Endothelial cell of umbilical vein (primary cell): ENCODE measurements around the gene CDK5RAP2.

Experiments
- CTCF ChIP-seq, 2 donors: IDR thresholded peaks; 1 replicate in 1 of 2; 2 replicates in 1 of 2; pipeline ENCODE4 v1.5.1; 2011; ENCODE audit warnings: low read length in 2 of 2, mild to moderate bottlenecking in 2 of 2, moderate library complexity in 2 of 2, control low read depth in 1 of 2, inconsistent platforms in 1 of 2, low read depth in 1 of 2; ENCODE audit not compliant: insufficient read depth in 1 of 2; ENCODE audit errors: extremely low read depth in 1 of 2
- EZH2 ChIP-seq: IDR thresholded peaks from 2 replicates; pipeline ENCODE4 v1.6.1; 2012; ENCODE audit warnings: borderline replicate concordance, low read depth, mild to moderate bottlenecking, moderate library complexity, low read length, inconsistent platforms; ENCODE audit not compliant: severe bottlenecking
- POLR2A ChIP-seq: IDR thresholded peaks from 2 replicates; pipeline ENCODE4 v1.6.1; 2012; ENCODE audit warnings: low read depth, mild to moderate bottlenecking, control low read depth, low read length

GRCh38 chr9:120559546-120559945, 20.4 kb downstream of the CDK5RAP2 start:
- no peak for TF ChIP-seq CTCF (IDR thresholded peaks at IDR 0.05; ENCODE audit: extremely low read depth in 1 of 2, insufficient read depth in 1 of 2, low read depth in 1 of 2, low read length in 2 of 2)
- no peak for TF ChIP-seq EZH2
- no peak for TF ChIP-seq POLR2A
